DND-41 (cell line): Measurements from ENCODE around the gene EML5.

Experiments used
- ATAC-seq: fragments of 200-7000 bp; cut with Tn5 transposase; 3 replicates; pipeline ENCODE4 v1.9.1; 2021; ENCODE audit warnings: low read depth; ENCODE audit not compliant: insufficient read depth
- DNase-seq: peaks from one replicate; pipeline ENCODE4 v3.0.0-alpha.2; 2020
- H2AFZ ChIP-seq: 2 replicates; pipeline ENCODE4 v1.6.0; 2012; ENCODE audit warnings: low read depth, low read length
- H3K27ac ChIP-seq: 2 replicates; pipeline ENCODE4 v1.5.1; 2012; ENCODE audit warnings: low read length, inconsistent platforms
- H3K27me3 ChIP-seq: fragments of 200-600 bp; sonication (generic); 2 replicates; pipeline ENCODE4 v1.6.0; 2012; ENCODE audit warnings: low read length, mild to moderate bottlenecking, inconsistent platforms; ENCODE audit not compliant: insufficient read depth, poor library complexity
- H3K36me3 ChIP-seq: 2 replicates; pipeline ENCODE4 v1.5.1; 2012; ENCODE audit warnings: low read length, inconsistent platforms; ENCODE audit not compliant: insufficient read depth
- H3K4me1 ChIP-seq: 2 replicates; pipeline ENCODE4 v1.5.1; 2012; ENCODE audit warnings: mild to moderate bottlenecking, low read length; ENCODE audit not compliant: insufficient read depth
- H3K4me2 ChIP-seq: 2 replicates; pipeline ENCODE4 v1.6.0; 2012; ENCODE audit warnings: mild to moderate bottlenecking, moderate library complexity, low read length, inconsistent platforms; ENCODE audit not compliant: insufficient read depth
- H3K4me3 ChIP-seq, 2 experiments: fragments of 200-600 bp in 1 of 2; shearing (Covaris generic) in 1 of 2; 2 replicates each; pipeline ENCODE4 v1.5.1; 2012 to 2016; ENCODE audit warnings: inconsistent platforms in 2 of 2, low read length in 2 of 2, mild to moderate bottlenecking in 2 of 2, low read depth in 1 of 2, moderate library complexity in 1 of 2
- H3K79me2 ChIP-seq: 2 replicates; pipeline ENCODE4 v1.6.0; 2012; ENCODE audit warnings: low read length, inconsistent platforms; ENCODE audit not compliant: insufficient read depth
- H3K9ac ChIP-seq: 2 replicates; pipeline ENCODE4 v1.6.0; 2012; ENCODE audit warnings: low read depth, mild to moderate bottlenecking, inconsistent platforms, low read length, moderate library complexity
- H3K9me3 ChIP-seq: 2 replicates; pipeline ENCODE4 v1.5.1; 2012; ENCODE audit warnings: low read length, moderate library complexity, mild to moderate bottlenecking, inconsistent platforms; ENCODE audit not compliant: insufficient read depth, severe bottlenecking
- H4K20me1 ChIP-seq: 2 replicates; pipeline ENCODE4 v1.6.0; 2012; ENCODE audit warnings: low read length; ENCODE audit not compliant: insufficient read depth
- CTCF ChIP-seq: IDR thresholded peaks from 2 replicates; pipeline ENCODE4 v1.5.1; 2012; ENCODE audit warnings: borderline replicate concordance, low read length, moderate library complexity, mild to moderate bottlenecking; ENCODE audit not compliant: poor library complexity, severe bottlenecking; ENCODE audit errors: extremely low read depth
- EZH2 ChIP-seq: IDR thresholded peaks from 3 replicates; pipeline ENCODE4 v1.6.1; 2012; ENCODE audit warnings: borderline replicate concordance, low read depth, mild to moderate bottlenecking, moderate library complexity, low read length, inconsistent platforms; ENCODE audit not compliant: severe bottlenecking

EML5 gene

DNA sequence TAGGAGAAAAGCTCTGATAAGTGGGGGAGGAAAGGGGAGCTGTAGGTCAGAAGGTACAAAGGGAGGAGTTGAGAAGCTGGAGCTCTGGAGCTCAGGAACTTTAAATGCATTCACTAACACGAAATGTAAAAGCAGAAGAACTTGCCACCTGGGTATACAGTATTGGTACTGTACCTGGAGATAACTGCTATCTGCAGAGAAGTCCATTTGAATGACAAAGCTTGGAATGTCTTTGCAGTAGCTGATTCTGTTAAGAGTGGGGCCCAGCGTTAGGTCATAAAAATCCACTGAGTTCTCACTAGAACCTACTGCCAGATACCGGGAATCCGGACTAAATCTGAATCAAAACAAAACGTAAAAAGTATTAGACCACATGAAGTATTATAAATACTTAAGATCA is 174.3 kb downstream of the EML5 start:
- Histone ChIP-seq H2AFZ (no peak overlapping the region), H3K9me3 (no peaks in the 10 kb centered on the region), H3K27ac (no peak overlapping the region), H4K20me1 (no peaks in the 10 kb centered on the region), H3K27me3 (no peaks in the 10 kb centered on the region), H3K79me2 (no peaks in the 10 kb centered on the region), H3K9ac (no peak overlapping the region), H3K36me3 (peaks cover 53% of the 10 kb centered on the region), H3K4me3 (no peak overlapping the region), H3K4me1 (no peaks in the 10 kb centered on the region), H3K4me2 (no peak overlapping the region)
- TF ChIP-seq CTCF = no peak
- TF ChIP-seq EZH2 = no peak
- DNase-seq (no peak), ATAC-seq (no peak)

GRCh38 chr14:88617479-88617878 is 175.3 kb downstream of the EML5 start:
- DNase-seq (no peak), ATAC-seq (no peak)
- no peak for TF ChIP-seq CTCF
- Histone ChIP-seq H3K9me3 (no peaks in the 10 kb centered on the region), H3K27me3 (no peaks in the 10 kb centered on the region), H3K9ac (no peak overlapping the region), H3K4me3 (no peak overlapping the region), H3K4me2 (no peak overlapping the region), H3K27ac (no peak overlapping the region), H3K4me1 (no peaks in the 10 kb centered on the region), H2AFZ (no peak overlapping the region), H4K20me1 (no peaks in the 10 kb centered on the region), H3K36me3 (peaks cover 61% of the 10 kb centered on the region), H3K79me2 (no peaks in the 10 kb centered on the region)

DNA sequence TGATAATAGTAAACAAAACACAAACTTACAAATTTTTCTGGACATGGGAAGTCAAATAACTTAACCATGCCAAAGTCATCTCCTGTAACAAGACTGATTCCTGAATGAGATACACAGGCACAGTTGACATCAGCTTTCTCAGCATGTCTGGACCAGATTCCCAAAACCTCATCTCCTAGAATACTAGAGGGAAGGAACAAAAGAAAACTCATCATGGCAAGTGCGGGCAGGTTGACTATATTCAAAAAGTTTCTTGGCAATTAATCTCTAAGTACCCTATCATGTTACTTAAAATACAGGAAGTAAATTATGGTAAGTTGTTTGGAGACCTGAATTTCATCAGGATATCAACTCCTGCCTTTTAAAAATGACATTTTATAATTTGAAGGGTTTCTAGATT is 176.1 kb downstream of the EML5 start:
- H3K36me3 ChIP-seq = peaks cover 64% of the 10 kb centered on the region

More for the DNA sequence above, 176.1 kb downstream of the EML5 start:
- no peak overlapping the region for H3K4me2 ChIP-seq
- no peaks in the 10 kb centered on the region for H3K4me1 ChIP-seq
- no peak overlapping the region for H3K27ac ChIP-seq
- H3K9me3 ChIP-seq = no peaks in the 10 kb centered on the region
- no peak overlapping the region for H3K9ac ChIP-seq
- no peak for TF ChIP-seq CTCF
- TF ChIP-seq EZH2 = no peak
- ATAC-seq = no peak
- H3K4me3 ChIP-seq = no peak overlapping the region
- DNase-seq = no peak
- no peaks in the 10 kb centered on the region for H3K27me3 ChIP-seq
- H4K20me1 ChIP-seq = no peaks in the 10 kb centered on the region
- H2AFZ ChIP-seq = no peak overlapping the region
- H3K79me2 ChIP-seq = no peaks in the 10 kb centered on the region
